IPS-NIHi7 (cell line): Measurements from ENCODE around the gene LZTS3.
"Not testable (repeated sequence)": the region's sequence is repeated elsewhere in the genome, so short reads cannot be mapped to it uniquely, and the experiment has no call there.

Experiments
- DNase-seq: peaks from one replicate; pipeline ENCODE4 v3.0.0; 2012; ENCODE audit warnings: mixed read lengths; ENCODE audit errors: extremely low spot score

The LZTS3 gene

GRCh38 chr20:3172933-3173609 lies at the start of gene LZTS3:
LZTS3 (minus strand) TSS chr20:3173549; CDS start chr20:3167163, 6,386 bp downstream.
- peak; percentile 83 for DNase-seq

- no peak for DNase-seq
Measured at GRCh38 chr20:3221398-3222226, 48.3 kb upstream of the LZTS3 start.

GRCh38 chr20:3218307-3218988 lies 45.1 kb upstream of the LZTS3 start:
- DNase-seq, result peak; percentile 93

- DNase-seq, result not testable (repeated sequence)
Measured at GRCh38 chr20:3215359-3215917, 42.1 kb upstream of the LZTS3 start.

- DNase-seq, result no peak
Measured at GRCh38 chr20:3213226-3213625, 39.9 kb upstream of the LZTS3 start.

- no peak for DNase-seq
Measured at GRCh38 chr20:3210346-3210745, 37.0 kb upstream of the LZTS3 start.

GRCh38 chr20:3209946-3210317 lies 36.6 kb upstream of the LZTS3 start:
- no peak for DNase-seq

GRCh38 chr20:3209257-3209945 lies 36.1 kb upstream of the LZTS3 start, which contains the start of gene ITPA:
ITPA (plus strand) TSS chr20:3209498; CDS start chr20:3209552, 54 bp downstream.
- DNase-seq, result peak; percentile 73

GRCh38 chr20:3208786-3209256 lies 35.5 kb upstream of the LZTS3 start:
- no peak for DNase-seq

GRCh38 chr20:3204124-3204794 lies 30.9 kb upstream of the LZTS3 start, which contains the start of gene DDRGK1:
DDRGK1 (minus strand) TSS chr20:3204682; CDS start chr20:3204627, 55 bp downstream.
- DNase-seq, result peak; percentile 93

GRCh38 chr20:3203315-3204123 lies 30.2 kb upstream of the LZTS3 start:
- DNase-seq, result no peak

GRCh38 chr20:3202965-3203314 lies 29.6 kb upstream of the LZTS3 start:
- DNase-seq, result no peak

GRCh38 chr20:3199976-3200755 lies 26.8 kb upstream of the LZTS3 start:
- no peak for DNase-seq

- no peak for DNase-seq
Measured at GRCh38 chr20:3199206-3199605, 25.9 kb upstream of the LZTS3 start.

GRCh38 chr20:3195590-3196237 lies 22.4 kb upstream of the LZTS3 start:
- no peak for DNase-seq

- DNase-seq, result no peak
Measured at GRCh38 chr20:3194617-3195280, 21.4 kb upstream of the LZTS3 start.

GRCh38 chr20:3193806-3194616 lies 20.7 kb upstream of the LZTS3 start:
- no peak for DNase-seq
